Neural cell (in vitro differentiated cells): ENCODE measurements around the gene IFI44. TPM values are rescaled to one million over a fixed set of nuclear protein-coding genes. Genes with fewer than 3 reads are reported as not detected.

Experiments
- H2AFZ ChIP-seq: fragments of 200-600, 300-800 bp; sonication (generic), shearing (Covaris generic); 2 replicates; pipeline ENCODE4 v1.6.0; 2014; ENCODE audit warnings: low read depth, mild to moderate bottlenecking, antibody characterized with exemption, low read length, moderate library complexity
- H3F3A ChIP-seq: fragments of 200-600 bp; shearing (Covaris generic); 2 replicates; pipeline ENCODE4 v1.6.1; 2016; ENCODE audit warnings: mild to moderate bottlenecking, moderate library complexity, mixed read lengths, antibody characterized with exemption, low read length; ENCODE audit not compliant: insufficient read depth, poor library complexity, severe bottlenecking
- H3K27ac ChIP-seq: fragments of 200-600, 300-800 bp; sonication (generic), shearing (Covaris generic); 2 replicates; pipeline ENCODE4 v1.5.1; 2014; ENCODE audit warnings: mild to moderate bottlenecking, low read length, moderate library complexity
- H3K27me3 ChIP-seq: fragments of 300-800, 200-600 bp; sonication (generic), shearing (Covaris generic); 2 replicates; pipeline ENCODE4 v1.6.0; 2014; ENCODE audit warnings: mild to moderate bottlenecking, low read depth, low read length, moderate library complexity; ENCODE audit not compliant: insufficient read depth
- H3K36me3 ChIP-seq: fragments of 300-800, 200-600 bp; sonication (generic), shearing (Covaris generic); 2 replicates; pipeline ENCODE4 v1.5.1; 2014; ENCODE audit warnings: mild to moderate bottlenecking, antibody characterized with exemption, low read length, moderate library complexity; ENCODE audit not compliant: insufficient read depth
- H3K4me2 ChIP-seq: fragments of 300-800, 200-600 bp; sonication (generic), shearing (Covaris generic); 2 replicates; pipeline ENCODE4 v1.6.0; 2014; ENCODE audit warnings: mild to moderate bottlenecking, low read length
- H3K4me3 ChIP-seq: fragments of 300-800, 200-600 bp; sonication (generic), shearing (Covaris generic); 2 replicates; pipeline ENCODE4 v1.5.1; 2014; ENCODE audit warnings: mild to moderate bottlenecking, low read length, moderate library complexity
- H3K79me2 ChIP-seq: fragments of 200-600 bp; shearing (Covaris generic); replicated peaks from 2 replicates; pipeline ENCODE4 v1.6.0; 2014; ENCODE audit warnings: mild to moderate bottlenecking, low read length, moderate library complexity; ENCODE audit not compliant: insufficient read depth
- H3K9ac ChIP-seq: fragments of 300-800, 200-600 bp; sonication (generic), shearing (Covaris generic); 2 replicates; pipeline ENCODE4 v1.6.1; 2016; ENCODE audit warnings: mild to moderate bottlenecking, low read length, mixed read lengths
- H3K9me2 ChIP-seq: fragments of 200-600 bp; shearing (Covaris generic); 2 replicates; pipeline ENCODE4 v1.6.1; 2016; ENCODE audit warnings: mild to moderate bottlenecking, low read length, mixed read lengths; ENCODE audit not compliant: insufficient read depth
- H3K9me3 ChIP-seq: fragments of 200-600, 300-800 bp; sonication (generic), shearing (Covaris generic); 2 replicates; pipeline ENCODE4 v1.6.1; 2016; ENCODE audit warnings: mild to moderate bottlenecking, mixed run types, low read length, moderate library complexity, mixed read lengths
- H4K20me1 ChIP-seq: fragments of 200-600 bp; shearing (Covaris generic); 2 replicates; pipeline ENCODE4 v1.6.1; 2016; ENCODE audit warnings: mild to moderate bottlenecking, mixed run types; ENCODE audit not compliant: insufficient read depth
- CTCF ChIP-seq: fragments of 450-650 bp; IDR thresholded peaks from 2 replicates; pipeline ENCODE4 v1.5.1; 2014; ENCODE audit warnings: antibody characterized with exemption, mild to moderate bottlenecking, moderate library complexity; ENCODE audit not compliant: poor library complexity, severe bottlenecking
- EP300 ChIP-seq: fragments of 450-650 bp; conservative IDR thresholded peaks from 2 replicates; pipeline ENCODE4 v1.6.1; 2014; ENCODE audit warnings: antibody characterized with exemption, mild to moderate bottlenecking, moderate library complexity; ENCODE audit not compliant: poor library complexity, severe bottlenecking
- EZH2 ChIP-seq: fragments of 200-600, 300-800 bp; shearing (Covaris generic), sonication (generic); IDR thresholded peaks from 2 replicates; pipeline ENCODE4 v1.6.1; 2014; ENCODE audit warnings: antibody characterized with exemption, low read length, borderline replicate concordance, mild to moderate bottlenecking; ENCODE audit not compliant: insufficient read depth, poor library complexity, severe bottlenecking
- MXI1 ChIP-seq: fragments of 450-650 bp; conservative IDR thresholded peaks from 2 replicates; pipeline ENCODE4 v1.6.1; 2014; ENCODE audit warnings: antibody characterized with exemption, mild to moderate bottlenecking; ENCODE audit not compliant: poor library complexity, severe bottlenecking
- POLR2AphosphoS5 ChIP-seq: IDR thresholded peaks from 2 replicates; pipeline ENCODE4 v1.6.1; 2012
- RAD21 ChIP-seq: fragments of 450-650 bp; conservative IDR thresholded peaks from 2 replicates; pipeline ENCODE4 v1.6.1; 2014; ENCODE audit warnings: antibody characterized with exemption, mild to moderate bottlenecking, moderate library complexity
- REST ChIP-seq: IDR thresholded peaks from 2 replicates; pipeline ENCODE4 v1.6.1; 2012; ENCODE audit warnings: borderline replicate concordance
- SMC3 ChIP-seq: fragments of 450-650 bp; conservative IDR thresholded peaks from 2 replicates; pipeline ENCODE4 v1.6.1; 2014; ENCODE audit warnings: antibody characterized with exemption, mild to moderate bottlenecking, moderate library complexity; ENCODE audit not compliant: poor library complexity
- TAF1 ChIP-seq: IDR thresholded peaks from 2 replicates; pipeline ENCODE4 v1.6.1; 2012; ENCODE audit warnings: low read depth
- polyA plus RNA-seq: library from polyadenylated mRNA; depleted of rRNA; stranded (reverse); fragments of >200 nt; gene quantifications from 2 replicates; pipeline ENCODE4 v1.2.3, GENCODE V29; 2014

The IFI44 gene
- polyA plus RNA-seq, 1 donor from 2014 or later = not detected

DNA sequence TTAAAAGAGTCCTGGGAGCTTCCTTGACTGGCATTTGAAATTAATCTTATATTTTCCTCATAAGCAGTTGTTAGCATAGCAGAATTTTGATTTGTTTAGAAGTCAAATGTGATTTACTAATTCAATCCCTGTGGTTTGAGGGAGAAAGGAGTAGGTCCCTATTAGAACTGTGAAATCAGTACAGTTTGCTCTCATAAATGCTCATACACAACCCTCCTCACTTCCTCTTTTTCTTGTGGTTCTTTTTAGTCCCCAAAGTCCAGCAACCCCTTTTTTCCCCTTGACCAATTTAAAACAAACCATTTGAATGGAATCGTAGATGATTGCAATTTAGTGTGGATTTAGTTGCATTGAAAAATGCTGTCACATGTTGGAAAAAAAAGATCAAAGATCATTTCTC lies 9.2 kb upstream of the IFI44 start:
- Histone ChIP-seq H3K4me3 (no peak overlapping the region), H3K9me2 (no peaks in the 10 kb centered on the region), H3K4me2 (no peak overlapping the region), H3K9me3 (no peaks in the 10 kb centered on the region), H3K79me2 (no peaks in the 10 kb centered on the region), H3K27me3 (no peaks in the 10 kb centered on the region), H3K36me3 (no peaks in the 10 kb centered on the region), H3F3A (no peaks in the 10 kb centered on the region), H3K27ac (no peak overlapping the region), H4K20me1 (no peaks in the 10 kb centered on the region), H2AFZ (no peak overlapping the region), H3K9ac (no peak overlapping the region)
- TF ChIP-seq EZH2 (no peak), CTCF (no peak), EP300 (no peak), REST (no peak)

DNA sequence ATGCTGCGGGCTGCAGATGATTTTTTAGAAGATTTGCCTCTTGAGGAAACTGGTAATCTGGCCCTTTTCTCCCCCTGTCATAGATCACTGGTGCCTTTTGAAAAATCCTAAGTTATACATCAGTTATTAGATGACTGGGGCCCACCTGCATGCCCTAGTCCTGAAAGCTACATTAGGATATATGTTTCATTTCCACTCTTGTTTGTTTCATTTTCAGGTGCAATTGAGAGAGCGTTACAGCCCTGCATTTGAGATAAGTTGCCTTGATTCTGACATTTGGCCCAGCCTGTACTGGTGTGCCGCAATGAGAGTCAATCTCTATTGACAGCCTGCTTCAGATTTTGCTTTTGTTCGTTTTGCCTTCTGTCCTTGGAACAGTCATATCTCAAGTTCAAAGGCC lies 8.1 kb upstream of the IFI44 start:
- no peak overlapping the region for H3K9ac ChIP-seq
- no peak for TF ChIP-seq CTCF
- TF ChIP-seq TAF1 = no peak
- no peak for TF ChIP-seq REST
- TF ChIP-seq EP300 = no peak
- TF ChIP-seq EZH2 = no peak
- TF ChIP-seq RAD21 = no peak
- TF ChIP-seq POLR2AphosphoS5 = no peak
- TF ChIP-seq SMC3 = no peak
- TF ChIP-seq MXI1 = no peak
- no peaks in the 10 kb centered on the region for H3K9me3 ChIP-seq
- no peak overlapping the region for H3K4me3 ChIP-seq
- no peaks in the 10 kb centered on the region for H3K9me2 ChIP-seq
- no peak overlapping the region for H3K4me2 ChIP-seq
- no peaks in the 10 kb centered on the region for H4K20me1 ChIP-seq
- no peaks in the 10 kb centered on the region for H3K79me2 ChIP-seq
- no peaks in the 10 kb centered on the region for H3K27me3 ChIP-seq
- no peak overlapping the region for H2AFZ ChIP-seq
- H3K27ac ChIP-seq = no peak overlapping the region
- no peaks in the 10 kb centered on the region for H3F3A ChIP-seq
- H3K36me3 ChIP-seq = no peaks in the 10 kb centered on the region
